RWPE1 (cell line): ENCODE data around the gene MYL10.

Experiments
- CTCF ChIA-PET: fragments of 350-600 bp; sonication (Branson Sonifier 250); formaldehyde crosslinking; extraction: SDS; loops from one replicate; lab custom pipeline; 2021; lab: Yijun Ruan, JAX
- POLR2A ChIA-PET: fragments of 400-600 bp; formaldehyde crosslinking; extraction: SDS; loops from one replicate; lab custom pipeline; 2020; ENCODE audit warnings: antibody characterized with exemption; ENCODE audit not compliant: low non-redundant PET; lab: Yijun Ruan, JAX
- DNase-seq: peaks from one replicate; pipeline ENCODE4 v3.0.0; 2012; ENCODE audit warnings: low spot score
- H3K27ac ChIP-seq: fragments of 450-650 bp; 2 replicates; pipeline ENCODE4 v1.5.1; 2017
- CTCF ChIP-seq: fragments of 450-650 bp; conservative IDR thresholded peaks from 2 replicates; pipeline ENCODE4 v1.5.1; 2017; ENCODE audit warnings: low read depth, mild to moderate bottlenecking

The MYL10 gene

GRCh38 chr7:101667920-101668319, 38.8 kb upstream of the MYL10 start:
- ChIA-PET POLR2A (no interaction called here), CTCF (no interaction called here)
- no peak overlapping the region for H3K27ac ChIP-seq
- no peak for DNase-seq
- TF ChIP-seq CTCF: no peak

GRCh38 chr7:101667399-101667798, 38.3 kb upstream of the MYL10 start:
- DNase-seq: no peak
- POLR2A ChIA-PET: no interaction called here
- CTCF ChIA-PET: no interaction called here
- TF ChIP-seq CTCF: no peak
- H3K27ac ChIP-seq: no peak overlapping the region

- CTCF ChIA-PET: no interaction called here
Observed at GRCh38 chr7:101666741-101667140, 37.6 kb upstream of the MYL10 start.

GRCh38 chr7:101666293-101666692, 37.2 kb upstream of the MYL10 start:
- H3K27ac ChIP-seq: no peak overlapping the region
- CTCF ChIA-PET: no interaction called here
- DNase-seq: no peak
- no peak for TF ChIP-seq CTCF
- POLR2A ChIA-PET: no interaction called here

More at GRCh38 chr7:101666741-101667140, 37.6 kb upstream of the MYL10 start:
- no peak for TF ChIP-seq CTCF
- H3K27ac ChIP-seq: no peak overlapping the region
- POLR2A ChIA-PET: no interaction called here
- no peak for DNase-seq

- no peak for TF ChIP-seq CTCF
- H3K27ac ChIP-seq: no peak overlapping the region
- ChIA-PET CTCF (interaction anchor here (0.6 kb wide), 2 partner anchors 9 to 587 kb away, joined by 3 to 4 read pairs; no protein-coding TSS in a partner anchor), POLR2A (no interaction called here)
- no peak for DNase-seq
Observed at GRCh38 chr7:101664893-101665471, 35.9 kb upstream of the MYL10 start.

- ChIA-PET CTCF (no interaction called here), POLR2A (no interaction called here)
- H3K27ac ChIP-seq: no peak overlapping the region
- no peak for DNase-seq
- TF ChIP-seq CTCF: no peak
Observed at GRCh38 chr7:101664436-101664835, 35.3 kb upstream of the MYL10 start.
